ENCODE measurements around the gene USP36. TPM values are rescaled to one million over a fixed set of nuclear protein-coding genes. Genes with fewer than 3 reads are reported as not detected.
A peak's percentile ranks its signal among the peaks of the same experiment; 100 is the strongest.
"Not testable (repeated sequence)": the region's sequence is repeated elsewhere in the genome, so short reads cannot be mapped to it uniquely, and the experiment has no call there.

The USP36 gene
- total RNA-seq, result 67.3 TPM

GRCh38 chr17:78840780-78841611, at the start of gene USP36:
Gene USP36 (minus strand): TSS chr17:78840814. CDS start chr17:78836363, 4,451 bp downstream.
- DNase-seq (ENCODE audit: low read depth in 2 of 3, low spot score in 2 of 3), result peak; percentile 98 to 99 (median 99)

- DNase-seq (ENCODE audit: low read depth in 2 of 3, low spot score in 2 of 3), result not testable (repeated sequence)
These were observed 49.5 kb upstream of the USP36 start for GRCh38 chr17:78890096-78890495.

- no peak for DNase-seq (ENCODE audit: low read depth in 2 of 3, low spot score in 2 of 3)
These were observed 48.9 kb upstream of the USP36 start for GRCh38 chr17:78889531-78889930.

- DNase-seq (ENCODE audit: low read depth in 2 of 3, low spot score in 2 of 3), result no peak
These were observed 48.4 kb upstream of the USP36 start for GRCh38 chr17:78888941-78889518.

- no peak for DNase-seq (ENCODE audit: low read depth in 2 of 3, low spot score in 2 of 3)
These were observed 46.3 kb upstream of the USP36 start for GRCh38 chr17:78886954-78887353.

- no peak for DNase-seq (ENCODE audit: low read depth in 2 of 3, low spot score in 2 of 3)
These were observed 45.3 kb upstream of the USP36 start for GRCh38 chr17:78885956-78886355.

- DNase-seq (ENCODE audit: low read depth in 2 of 3, low spot score in 2 of 3), result no peak
These were observed 44.5 kb upstream of the USP36 start for GRCh38 chr17:78884876-78885667.

- no peak for DNase-seq (ENCODE audit: low read depth in 2 of 3, low spot score in 2 of 3)
These were observed 43.7 kb upstream of the USP36 start for GRCh38 chr17:78884148-78884825.

GRCh38 chr17:78883533-78884131, 43.0 kb upstream of the USP36 start:
- peak in 2 of 3 donors; percentile 59 to 78 for DNase-seq (ENCODE audit: low read depth in 2 of 3, low spot score in 2 of 3)

- peak in 2 of 3 donors; percentile 45 to 46 for DNase-seq (ENCODE audit: low read depth in 2 of 3, low spot score in 2 of 3)
These were observed 42.5 kb upstream of the USP36 start for GRCh38 chr17:78883089-78883532.

- peak in 2 of 3 donors; percentile 38 to 45 for DNase-seq (ENCODE audit: low read depth in 2 of 3, low spot score in 2 of 3)
These were observed 42.0 kb upstream of the USP36 start for GRCh38 chr17:78882540-78883088.

- peak in 2 of 3 donors; percentile 77 to 79 for DNase-seq (ENCODE audit: low read depth in 2 of 3, low spot score in 2 of 3)
These were observed 39.1 kb upstream of the USP36 start for GRCh38 chr17:78879635-78880186.

GRCh38 chr17:78878871-78879527, 38.4 kb upstream of the USP36 start:
- no peak for DNase-seq (ENCODE audit: low read depth in 2 of 3, low spot score in 2 of 3)

- DNase-seq (ENCODE audit: low read depth in 2 of 3, low spot score in 2 of 3), result no peak
These were observed 37.6 kb upstream of the USP36 start for GRCh38 chr17:78878261-78878660.

- not testable (repeated sequence) for DNase-seq (ENCODE audit: low read depth in 2 of 3, low spot score in 2 of 3)
These were observed 36.4 kb upstream of the USP36 start for GRCh38 chr17:78876954-78877517.

- peak in 1 of 3 donors; percentile 22 for DNase-seq (ENCODE audit: low read depth in 2 of 3, low spot score in 2 of 3)
These were observed 35.5 kb upstream of the USP36 start for GRCh38 chr17:78876094-78876597.

GRCh38 chr17:78875363-78876093, 34.9 kb upstream of the USP36 start:
- no peak for DNase-seq (ENCODE audit: low read depth in 2 of 3, low spot score in 2 of 3)
